Urothelium cell line (cell line): ENCODE measurements around the gene THYN1.

Source experiments
- DNase-seq: peaks from one replicate; pipeline ENCODE4 v3.0.0; 2011; ENCODE audit warnings: low spot score, mixed read lengths
- FAIRE-seq: peaks from 2 replicates; lab custom pipeline; 2011; peaks lifted over from hg19 to GRCh38; lab: Jason Lieb, UNC

THYN1 gene

GRCh38 chr11:134224710-134225664 lies 28.2 kb downstream of the THYN1 start:
- DNase-seq (peak; percentile 38), FAIRE-seq (no peak)

GRCh38 chr11:134223836-134224709 lies 29.1 kb downstream of the THYN1 start, which contains the start of the genes NCAPD3 and VPS26B:
NCAPD3 (minus strand) TSS chr11:134223967; CDS start chr11:134223926, 41 bp downstream.
VPS26B (plus strand) TSS chr11:134224671; CDS start chr11:134225123, 452 bp downstream.
- FAIRE-seq (no peak), DNase-seq (peak; percentile 96)

GRCh38 chr11:134223121-134223520 lies 30.0 kb downstream of the THYN1 start:
- FAIRE-seq (no peak), DNase-seq (no peak)

- DNase-seq: no peak
- no peak for FAIRE-seq
Measured at GRCh38 chr11:134216816-134217215, 36.3 kb downstream of the THYN1 start.

GRCh38 chr11:134215836-134216235 lies 37.3 kb downstream of the THYN1 start:
- DNase-seq: no peak
- no peak for FAIRE-seq

GRCh38 chr11:134207538-134208239 lies 45.5 kb downstream of the THYN1 start:
- no peak for DNase-seq
- FAIRE-seq: no peak

- DNase-seq: no peak
- no peak for FAIRE-seq
Measured at GRCh38 chr11:134206185-134206584, 47.0 kb downstream of the THYN1 start.

GRCh38 chr11:134205729-134206128 lies 47.4 kb downstream of the THYN1 start:
- DNase-seq (no peak), FAIRE-seq (no peak)

- no peak for DNase-seq
- FAIRE-seq: no peak
Measured at GRCh38 chr11:134202661-134203060, 50.5 kb downstream of the THYN1 start.

GRCh38 chr11:134200688-134201087 lies 52.5 kb downstream of the THYN1 start:
- DNase-seq (no peak), FAIRE-seq (no peak)

GRCh38 chr11:134199531-134199930 lies 53.6 kb downstream of the THYN1 start:
- DNase-seq (no peak), FAIRE-seq (no peak)
